NCI-H345 (cell line): ENCODE results near the gene CAMK2B.

ENCODE experiments used
- DNase-seq: peaks from one replicate; lab custom pipeline; 2025; lab: John Stamatoyannopoulos, UW

The CAMK2B gene

DNA sequence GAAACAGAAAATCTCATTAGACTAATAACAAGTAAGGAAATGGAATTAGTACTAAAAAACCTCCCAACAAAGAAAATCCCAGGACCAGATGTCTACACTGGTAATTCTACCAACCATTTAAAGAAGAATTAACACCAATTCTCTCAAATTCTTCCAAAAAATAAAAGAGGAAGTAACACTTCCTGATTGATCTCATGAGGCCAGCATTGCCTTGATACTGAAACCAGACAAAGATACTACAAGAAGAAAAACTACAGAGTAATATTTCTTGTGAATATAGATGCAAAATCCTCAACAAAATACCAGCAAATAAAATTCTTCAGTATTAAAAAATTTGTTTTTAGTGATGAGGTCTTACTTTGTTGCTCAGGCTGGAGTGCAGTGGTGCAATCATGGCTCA, 157.5 kb downstream of the CAMK2B start:
- DNase-seq, result no peak
